Measurements from ENCODE around the gene MPZL1. TPM values are rescaled to one million over a fixed set of nuclear protein-coding genes. Genes with fewer than 3 reads are reported as not detected.

The MPZL1 gene
- polyA plus RNA-seq, 4 donors: 111 to 194 (median 147) TPM

- no peak for DNase-seq (ENCODE audit: low read depth in 4 of 4, low spot score in 3 of 4)
Measured at GRCh38 chr1:167837326-167837725, 115.5 kb downstream of the MPZL1 start.

- no peak for DNase-seq (ENCODE audit: low read depth in 4 of 4, low spot score in 3 of 4)
Measured at GRCh38 chr1:167839009-167839408, 117.2 kb downstream of the MPZL1 start.

Other genes starting within 250 kb of the MPZL1 start
- gene CD247, start 203.5 kb upstream of the MPZL1 start, polyA plus RNA-seq (ENCODE audit: insufficient read length in 4 of 4): under 1 TPM; 0.37 to 0.87 (median 0.66) TPM
- gene CREG1, start 168.2 kb upstream of the MPZL1 start, polyA plus RNA-seq (ENCODE audit: insufficient read length in 4 of 4): 100 to 1,000 TPM in 3 of 4 donors, 10 to 100 TPM in 1; 86.3 to 143 (median 121) TPM
- 10 to 100 TPM in 3 of 4 donors, 1 to 10 TPM in 1; 8.4 to 14.1 (median 12.9) TPM for gene RCSD1, start 91.8 kb upstream of the MPZL1 start, polyA plus RNA-seq (ENCODE audit: insufficient read length in 4 of 4)
- gene ADCY10, start 192.2 kb downstream of the MPZL1 start, polyA plus RNA-seq (ENCODE audit: insufficient read length in 4 of 4): under 1 TPM; 0.07 to 0.96 (median 0.39) TPM
- 10 to 100 TPM; 57.1 to 79.0 (median 77.6) TPM for gene DCAF6, start 214.7 kb downstream of the MPZL1 start, polyA plus RNA-seq (ENCODE audit: insufficient read length in 4 of 4)
- gene MPC2, start 215.1 kb downstream of the MPZL1 start, polyA plus RNA-seq (ENCODE audit: insufficient read length in 4 of 4): 100 to 1,000 TPM in 3 of 4 donors, 10 to 100 TPM in 1; 54.5 to 214 (median 186) TPM